HCT116 (cell line): ENCODE results near the gene TBL2. TPM values are rescaled to one million over a fixed set of nuclear protein-coding genes. Genes with fewer than 3 reads are reported as not detected.
A peak's percentile ranks its signal among the peaks of the same experiment; 100 is the strongest.
"Not testable (repeated sequence)": the region's sequence is repeated elsewhere in the genome, so short reads cannot be mapped to it uniquely, and the experiment has no call there.

Experiments used
- ATAC-seq: fragments of 200-7000 bp; cut with Tn5 transposase; 2 replicates; pipeline ENCODE4 v1.9.1; 2020; ENCODE audit warnings: mild to moderate bottlenecking, moderate library complexity
- BruUV-seq: library from RNA; stranded (reverse); fragments of 400-500 nt; replicated peaks from 2 replicates; lab custom pipeline; 2021; lab: Mats Ljungman, UMichigan
- CTCF ChIA-PET: fragments of 300-600 bp; sonication (Branson Sonifier 250); formaldehyde crosslinking; loops from one replicate; lab custom pipeline; 2021; ENCODE audit warnings: antibody characterized with exemption; lab: Charles Lee
- POLR2A ChIA-PET: fragments of 300-600, 350-600 bp; sonication (Branson Sonifier 250); formaldehyde crosslinking; loops from one replicate; lab custom pipeline; 2021; ENCODE audit warnings: antibody characterized with exemption; lab: Charles Lee
- RAD21 ChIA-PET, 2 experiments: fragments of 300-600 bp; sonication (Branson Sonifier 250); formaldehyde crosslinking; loops; one replicate each; lab custom pipeline; 2023; ENCODE audit warnings: low total read pairs in 2 of 2; ENCODE audit not compliant: uncharacterized antibody in 2 of 2, unreplicated experiment in 2 of 2, low non-redundant PET in 1 of 2; lab: Charles Lee
- DNase-seq: peaks from one replicate; pipeline ENCODE4 v3.0.0-alpha.2; 2010; ENCODE audit warnings: low read depth, low spot score
- H2AFZ ChIP-seq: fragments of 200-600 bp; shearing (Covaris generic), sonication (generic); 2 replicates; pipeline ENCODE4 v1.6.1; 2017; ENCODE audit warnings: low read depth, mixed run types, mixed read lengths, antibody characterized with exemption, low read length; ENCODE audit not compliant: poor library complexity, severe bottlenecking
- H3K27ac ChIP-seq: 2 replicates; pipeline ENCODE4 v1.5.1; 2012; ENCODE audit warnings: low read depth, low read length
- H3K27me3 ChIP-seq: fragments of 200-600 bp; sonication (generic); 2 replicates; pipeline ENCODE4 v1.6.1; 2016; ENCODE audit warnings: mixed run types, low read length, mixed read lengths; ENCODE audit not compliant: insufficient read depth
- H3K36me3 ChIP-seq, 2 experiments: fragments of 200-500 bp in 1 of 2; fragments of 200-600 bp in 1 of 2; sonication (Bioruptor generic) in 1 of 2; sonication (generic) in 1 of 2; 2 replicates each; pipeline versions ENCODE4 v1.5.1 to v1.6.1; 2014 to 2016; ENCODE audit warnings: low read length in 2 of 2, inconsistent platforms in 1 of 2, mixed read lengths in 1 of 2, mixed run types in 1 of 2; ENCODE audit not compliant: insufficient read depth in 2 of 2, control insufficient read depth in 1 of 2
- H3K4me1 ChIP-seq, 2 experiments: fragments of 200-600 bp in 1 of 2; sonication (generic) in 1 of 2; 2 replicates each; pipeline versions ENCODE4 v1.5.1 to v1.6.1; 2012 to 2017; ENCODE audit warnings: low read length in 2 of 2, inconsistent platforms in 1 of 2, mild to moderate bottlenecking in 1 of 2, mixed read lengths in 1 of 2, mixed run types in 1 of 2, moderate library complexity in 1 of 2; ENCODE audit not compliant: insufficient read depth in 2 of 2, control insufficient read depth in 1 of 2
- H3K4me2 ChIP-seq: fragments of 200-600 bp; sonication (generic); 2 replicates; pipeline ENCODE4 v1.6.1; 2017; ENCODE audit warnings: mixed run types, low read length, mixed read lengths
- H3K4me3 ChIP-seq, 2 experiments: fragments of 200-600 bp in 1 of 2; sonication (generic) in 1 of 2; replicated peaks in 1 of 2; 2 replicates each; pipeline ENCODE4 v1.5.1; 2011 to 2016; ENCODE audit warnings: low read length in 2 of 2, control low read depth in 1 of 2, low read depth in 1 of 2, mild to moderate bottlenecking in 1 of 2, mixed read lengths in 1 of 2, mixed run types in 1 of 2
- H3K79me2 ChIP-seq: fragments of 200-600 bp; sonication (generic); 2 replicates; pipeline ENCODE4 v1.6.1; 2017; ENCODE audit warnings: mild to moderate bottlenecking, mixed run types, low read length, moderate library complexity, mixed read lengths; ENCODE audit not compliant: insufficient read depth
- H3K9ac ChIP-seq: fragments of 200-600 bp; sonication (generic); 2 replicates; pipeline ENCODE4 v1.6.1; 2016; ENCODE audit warnings: low read length, mixed read lengths
- H3K9me2 ChIP-seq: fragments of 200-600 bp; sonication (generic), shearing (Covaris generic); 2 replicates; pipeline ENCODE4 v1.6.1; 2017; ENCODE audit warnings: mixed run types, mild to moderate bottlenecking, moderate library complexity; ENCODE audit not compliant: insufficient read depth
- H3K9me3 ChIP-seq, 2 experiments: fragments of 200-500 bp in 1 of 2; fragments of 200-600 bp in 1 of 2; sonication (Bioruptor generic) in 1 of 2; sonication (generic) in 1 of 2; 2 replicates each; pipeline ENCODE4 v1.6.1; 2014 to 2017; ENCODE audit warnings: low read length in 2 of 2, mixed read lengths in 2 of 2, inconsistent platforms in 1 of 2, low read depth in 1 of 2, mild to moderate bottlenecking in 1 of 2, mixed run types in 1 of 2, moderate library complexity in 1 of 2; ENCODE audit not compliant: control insufficient read depth in 1 of 2, insufficient read depth in 1 of 2
- H4K20me1 ChIP-seq: fragments of 200-600 bp; sonication (generic), shearing (Covaris generic); 2 replicates; pipeline ENCODE4 v1.6.1; 2017; ENCODE audit warnings: mixed run types, mild to moderate bottlenecking, moderate library complexity; ENCODE audit not compliant: insufficient read depth
- CTCF ChIP-seq, 3 experiments: fragments of 200-600 bp in 1 of 3; sonication (generic) in 1 of 3; IDR thresholded peaks in 2 of 3; conservative IDR thresholded peaks in 1 of 3; 2 replicates each; pipeline ENCODE4 v1.5.1; 2012 to 2017; ENCODE audit warnings: low read depth in 2 of 3, low read length in 2 of 3, antibody characterized with exemption in 1 of 3, borderline replicate concordance in 1 of 3, control low read depth in 1 of 3, mild to moderate bottlenecking in 1 of 3, mixed read lengths in 1 of 3, mixed run types in 1 of 3, moderate library complexity in 1 of 3; ENCODE audit not compliant: insufficient read depth in 1 of 3
- POLR2AphosphoS5 ChIP-seq: IDR thresholded peaks from 2 replicates; pipeline ENCODE4 v1.6.1; 2011; ENCODE audit warnings: mild to moderate bottlenecking, low read depth, low read length, moderate library complexity
- intact Hi-C: fragments of 100-400 bp; cut with micrococcal nuclease; formaldehyde crosslinking; loops from 2 replicates; pipeline ENCODE4 v1.10.0; 2022
- total RNA-seq: library from RNA; stranded (reverse); gene quantifications from one replicate; pipeline ENCODE4 v1.2.1, GENCODE V29; 2021; ENCODE audit not compliant: unreplicated experiment

The TBL2 gene
- total RNA-seq, 1 experiment from 2014 or later: 55.0 TPM

GRCh38 chr7:73615886-73616285, 37.5 kb upstream of the TBL2 start:
- CTCF ChIA-PET: interaction anchor here (2.0 kb wide), 1 partner anchor 9 kb away, joined by 9 read pairs; no protein-coding TSS in a partner anchor
- Histone ChIP-seq H4K20me1 (no peaks in the 10 kb centered on the region), H3K4me2 (no peak overlapping the region), H3K9me2 (no peaks in the 10 kb centered on the region), H3K4me1 (peaks cover 9 to 16% of the 10 kb centered on the region in 2 experiments), H3K36me3 (peaks cover 4 to 10% of the 10 kb centered on the region in 2 experiments; a peak in 3 of 4 replicates), H3K27ac (no peak overlapping the region), H3K27me3 (no peaks in the 10 kb centered on the region), H3K9ac (no peak overlapping the region), H3K79me2 (0 out of 2 replicates have a peak, but pooled peaks cover 3% of the 10 kb centered on the region), H3K9me3 (no peaks in the 10 kb centered on the region), H3K4me3 (no peak overlapping the region), H2AFZ (no peak overlapping the region)
- POLR2A ChIA-PET: interaction anchor here (0.7 kb wide), 1 partner anchor 46 kb away, joined by 4 read pairs; no protein-coding TSS in a partner anchor
- intact Hi-C loops: no loop called here
- RAD21 ChIA-PET: no interaction called here
- BruUV-seq: no TSS peak
- ATAC-seq (peak; percentile 48; the same call in 1 of the 2 replicates), DNase-seq (no peak)
- TF ChIP-seq POLR2AphosphoS5 (no peak), CTCF (IDR thresholded peaks at IDR 0.05 in 2 of 3, conservative IDR thresholded peaks at IDR 0.05 in 1 of 3; ENCODE audit: borderline replicate concordance in 1 of 3, insufficient read depth in 1 of 3, low read depth in 2 of 3, low read length in 2 of 3) (peak in 1 of 3 experiments; percentile 5; a peak in 1 of 6 replicates)

GRCh38 chr7:73614937-73615336, 36.6 kb upstream of the TBL2 start:
- H3K9me3 ChIP-seq, intact Hi-C loops, H3K9me2 ChIP-seq, H4K20me1 ChIP-seq, H3K4me2 ChIP-seq, ATAC-seq, H3K9ac ChIP-seq, CTCF ChIA-PET, DNase-seq, H3K4me3 ChIP-seq, BruUV-seq, H3K36me3 ChIP-seq, H3K27ac ChIP-seq, POLR2A ChIA-PET, H2AFZ ChIP-seq, H3K27me3 ChIP-seq, H3K79me2 ChIP-seq: not testable (repeated sequence)
- H3K4me1 ChIP-seq: peaks cover 11 to 16% of the 10 kb centered on the region in 2 experiments
- RAD21 ChIA-PET: interaction anchor here in 1 of 2 experiments (0.7 kb wide), 1 partner anchor 9 kb away, joined by 4 read pairs; the partner anchor contains the start of gene MLXIPL
